GM11168 (cell line): ENCODE data around the gene BCO2.
"Not testable (repeated sequence)": the region's sequence is repeated elsewhere in the genome, so short reads cannot be mapped to it uniquely, and the experiment has no call there.

ENCODE experiments used
- in situ Hi-C: fragments of 300-500 bp; cut with MboI; formaldehyde crosslinking; loops from one replicate; pipeline ENCODE4 v1.12.0; 2022; ENCODE audit warnings: low sequenced_read_pairs; ENCODE audit not compliant: unreplicated experiment

BCO2 gene, protein sequence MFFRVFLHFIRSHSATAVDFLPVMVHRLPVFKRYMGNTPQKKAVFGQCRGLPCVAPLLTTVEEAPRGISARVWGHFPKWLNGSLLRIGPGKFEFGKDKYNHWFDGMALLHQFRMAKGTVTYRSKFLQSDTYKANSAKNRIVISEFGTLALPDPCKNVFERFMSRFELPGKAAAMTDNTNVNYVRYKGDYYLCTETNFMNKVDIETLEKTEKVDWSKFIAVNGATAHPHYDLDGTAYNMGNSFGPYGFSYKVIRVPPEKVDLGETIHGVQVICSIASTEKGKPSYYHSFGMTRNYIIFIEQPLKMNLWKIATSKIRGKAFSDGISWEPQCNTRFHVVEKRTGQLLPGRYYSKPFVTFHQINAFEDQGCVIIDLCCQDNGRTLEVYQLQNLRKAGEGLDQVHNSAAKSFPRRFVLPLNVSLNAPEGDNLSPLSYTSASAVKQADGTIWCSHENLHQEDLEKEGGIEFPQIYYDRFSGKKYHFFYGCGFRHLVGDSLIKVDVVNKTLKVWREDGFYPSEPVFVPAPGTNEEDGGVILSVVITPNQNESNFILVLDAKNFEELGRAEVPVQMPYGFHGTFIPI

GRCh38 chr11:112174789-112175598 lies at the start of gene BCO2:
Gene BCO2 (plus strand): TSS chr11:112175512. CDS start chr11:112175602, 90 bp downstream.
- in situ Hi-C loops, result no loop called here

DNA sequence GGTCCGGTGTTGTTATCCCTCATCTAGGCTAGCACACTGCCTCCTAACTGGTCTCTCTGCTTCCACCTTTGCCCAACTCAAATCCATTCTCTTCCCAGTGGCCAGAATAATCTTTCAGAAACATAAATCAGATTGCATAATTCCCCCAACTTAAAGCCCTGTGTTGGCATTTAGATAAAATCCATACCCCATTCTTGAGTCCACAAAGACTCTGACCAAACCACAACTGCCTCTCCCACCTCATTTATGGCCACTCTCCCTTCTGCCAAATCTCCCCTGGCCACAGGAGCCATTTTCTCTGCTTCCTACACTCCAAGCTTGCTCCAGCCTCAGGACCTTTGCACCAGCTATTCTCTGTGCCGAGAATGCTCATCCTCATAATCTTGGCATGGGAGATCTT lies 48.3 kb upstream of the BCO2 start:
- in situ Hi-C loops, result no loop called here

DNA sequence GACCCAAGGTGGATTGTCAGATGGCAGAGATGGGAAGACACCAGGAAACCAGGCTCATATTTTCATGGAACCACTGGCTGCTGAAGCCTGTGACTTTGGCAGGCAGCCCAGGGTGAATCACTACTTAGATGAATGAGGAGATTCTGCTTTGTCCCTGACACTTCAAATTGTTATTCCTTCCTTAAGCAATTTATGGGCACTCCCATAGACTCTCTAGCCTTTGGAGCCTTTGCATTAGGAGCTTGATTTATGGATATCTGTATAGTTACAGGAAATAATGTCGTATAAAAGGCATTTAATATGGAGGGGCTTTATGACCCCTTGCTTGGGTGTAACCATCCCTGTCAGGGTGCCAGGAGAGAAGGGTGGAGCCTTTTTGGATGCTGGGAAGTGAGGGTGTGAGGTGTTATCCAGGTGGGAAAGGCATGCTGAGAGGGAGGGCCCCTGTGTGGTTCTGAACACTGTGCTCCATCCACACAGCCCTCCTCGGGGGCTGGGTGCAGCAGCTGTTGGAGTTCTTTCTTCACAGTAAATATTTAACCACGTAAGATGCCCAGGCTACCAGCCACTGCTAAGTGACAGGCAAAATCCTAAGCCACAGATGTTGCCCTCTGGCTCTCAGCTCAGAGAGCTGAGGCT lies 46.7 kb upstream of the BCO2 start:
- in situ Hi-C loops, result no loop called here

DNA sequence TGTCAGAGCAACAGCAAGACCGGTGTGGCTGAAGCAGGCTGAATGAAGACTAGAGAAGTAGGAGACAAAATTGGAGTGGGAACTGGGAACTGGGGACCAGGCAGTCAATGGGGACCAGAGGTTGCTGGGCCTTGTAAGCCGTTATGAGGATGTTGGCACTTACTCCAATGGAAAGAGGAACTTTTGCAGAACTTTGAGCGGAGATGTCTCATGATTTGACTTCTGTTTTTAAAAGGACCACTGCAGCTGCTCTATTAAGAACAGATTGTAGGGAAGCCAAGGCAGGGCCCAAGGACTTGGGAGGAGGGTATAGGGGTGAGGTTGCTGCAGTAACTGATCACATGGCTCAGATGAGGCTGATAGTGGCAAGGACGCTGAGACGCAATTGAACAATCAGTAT lies 45.7 kb upstream of the BCO2 start:
- in situ Hi-C loops, result no loop called here

- in situ Hi-C loops, result no loop called here
Measured at GRCh38 chr11:112132737-112133136, 42.6 kb upstream of the BCO2 start.

GRCh38 chr11:112134473-112134872 lies 40.8 kb upstream of the BCO2 start:
- in situ Hi-C loops, result no loop called here

GRCh38 chr11:112143597-112143996 lies 31.7 kb upstream of the BCO2 start:
- in situ Hi-C loops, result no loop called here

DNA sequence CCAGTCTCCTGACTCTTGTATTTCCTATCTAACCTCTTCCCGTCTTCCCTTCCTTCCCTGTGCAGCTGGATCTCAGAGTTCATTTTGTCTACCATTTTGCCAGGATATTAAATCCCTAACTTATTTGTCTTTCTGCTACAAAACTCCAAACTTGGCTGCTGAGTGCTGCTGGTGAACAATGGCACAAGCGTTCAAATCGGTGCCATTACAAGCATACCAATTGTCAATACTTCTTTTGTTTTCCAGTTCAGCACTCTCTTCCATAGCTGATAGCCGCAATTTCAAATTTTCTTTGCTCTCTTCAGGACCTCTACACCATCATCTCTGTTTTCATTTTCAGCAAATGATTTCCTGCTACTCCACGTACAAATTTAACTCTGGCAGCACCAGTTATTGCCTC lies 24.8 kb upstream of the BCO2 start:
- in situ Hi-C loops, result no loop called here

DNA sequence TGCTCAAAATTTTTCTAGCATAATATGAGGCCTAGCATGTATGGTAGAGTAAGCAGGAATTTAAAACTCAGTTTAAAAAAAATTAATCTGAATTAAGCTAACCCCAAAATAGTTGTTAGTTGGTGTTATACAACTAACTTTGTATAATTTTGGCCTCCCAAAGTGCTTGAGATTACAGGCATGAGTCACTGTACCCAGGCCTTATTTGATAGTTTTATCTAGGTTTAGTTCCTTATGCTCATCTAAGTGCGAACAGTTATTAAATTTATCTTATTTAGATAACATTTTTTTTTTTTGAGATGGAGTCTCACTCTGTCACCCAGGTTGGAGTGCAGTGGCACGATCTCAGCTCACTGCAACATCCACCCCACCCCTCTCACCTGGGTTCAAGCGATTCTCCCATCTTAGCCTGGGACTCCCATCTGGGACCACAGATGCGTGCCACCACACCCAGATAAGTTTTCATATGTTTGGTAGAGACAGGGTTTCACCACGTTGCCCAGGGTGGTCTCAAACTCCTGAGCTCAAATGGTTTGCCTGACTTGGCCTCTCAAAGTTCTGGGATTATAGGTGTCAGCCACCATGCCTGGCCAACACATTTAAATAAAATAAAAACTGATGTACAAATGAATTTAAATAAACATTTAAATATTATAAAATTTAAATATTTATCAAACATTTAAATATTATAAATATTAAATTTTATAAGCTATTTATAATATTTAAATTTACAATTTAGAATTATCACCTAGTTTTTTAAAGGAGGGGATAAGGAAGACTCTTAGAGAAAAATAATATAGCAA lies 19.0 kb upstream of the BCO2 start:
- in situ Hi-C loops, result no loop called here

DNA sequence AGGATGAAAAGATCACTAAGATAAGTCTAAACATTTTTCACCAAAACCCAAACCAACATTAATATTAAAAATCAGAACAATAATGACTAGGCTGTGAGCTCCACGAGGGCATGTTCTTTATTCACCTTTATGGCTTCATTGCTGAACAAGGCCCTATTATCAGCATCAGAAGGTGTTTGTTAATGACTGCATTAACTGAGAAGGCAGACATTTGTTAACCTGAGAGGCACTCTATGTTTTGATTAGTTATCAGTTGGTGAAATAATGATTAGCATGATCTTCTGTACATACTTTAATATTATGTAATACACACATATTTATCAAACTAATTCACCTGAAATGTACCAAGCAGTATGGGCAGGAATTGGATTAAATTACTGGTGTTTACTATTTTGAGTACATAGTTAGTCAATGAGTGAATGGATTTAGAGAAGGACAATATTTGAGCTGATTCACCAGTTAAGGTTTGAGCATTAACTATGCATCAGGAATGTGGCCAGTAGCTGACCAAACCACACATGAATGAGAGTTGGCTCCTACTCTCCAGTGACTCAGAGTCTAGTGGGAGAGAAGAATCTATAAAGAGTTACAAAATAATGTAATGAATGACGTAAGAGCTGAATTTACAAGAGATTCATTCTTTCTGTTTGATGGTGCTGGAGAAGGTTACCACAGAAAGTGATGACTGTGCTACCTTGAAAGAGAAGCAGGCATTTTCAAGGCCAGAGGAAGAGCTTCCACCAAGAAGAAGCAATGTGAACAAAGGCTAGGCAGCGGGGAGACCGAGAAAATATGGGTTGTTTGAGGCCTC lies 18.2 kb upstream of the BCO2 start:
- in situ Hi-C loops, result no loop called here

- in situ Hi-C loops, result no loop called here
Measured at GRCh38 chr11:112159098-112160065, 15.9 kb upstream of the BCO2 start.

- in situ Hi-C loops, result no loop called here
Measured at GRCh38 chr11:112160091-112160848, 15.0 kb upstream of the BCO2 start.

DNA sequence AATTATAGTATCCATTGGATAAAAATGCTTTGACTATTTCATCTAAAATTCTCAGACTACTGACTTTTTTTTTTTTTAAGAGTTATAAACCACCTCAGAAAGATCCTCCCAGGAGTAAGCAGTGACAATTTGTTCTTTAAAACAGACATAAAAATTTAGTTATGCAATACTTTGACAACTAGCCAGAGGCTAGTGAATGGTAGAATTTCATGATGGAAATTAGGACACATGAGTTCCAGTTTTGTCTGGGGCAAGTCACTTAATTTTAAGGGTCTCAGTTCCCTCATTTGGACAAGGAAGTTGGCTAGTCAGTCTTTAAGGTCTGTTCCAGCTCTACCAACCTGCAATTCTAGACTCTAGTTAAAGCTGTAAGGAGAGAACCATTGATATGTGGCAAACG lies 14.3 kb upstream of the BCO2 start:
- in situ Hi-C loops, result no loop called here

DNA sequence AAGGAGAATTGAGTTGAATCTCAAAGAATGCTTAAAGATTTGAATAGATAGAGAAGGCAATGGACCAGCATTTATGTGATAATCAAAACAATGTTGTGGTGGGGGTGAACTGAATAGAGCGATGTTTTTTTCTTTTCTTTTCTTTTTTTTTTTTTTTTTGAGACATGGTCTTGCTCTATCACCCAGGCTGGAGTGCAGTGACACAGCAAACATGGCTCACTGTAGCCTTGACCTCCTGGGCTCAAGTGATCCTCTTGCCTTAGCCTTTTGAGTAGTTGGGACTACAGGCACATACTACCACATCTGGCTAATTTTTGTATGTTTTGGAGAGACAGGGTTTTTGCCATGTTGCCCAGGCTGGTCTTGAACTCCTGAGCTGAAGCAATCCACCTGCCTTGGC lies 13.1 kb upstream of the BCO2 start:
- in situ Hi-C loops, result not testable (repeated sequence)

DNA sequence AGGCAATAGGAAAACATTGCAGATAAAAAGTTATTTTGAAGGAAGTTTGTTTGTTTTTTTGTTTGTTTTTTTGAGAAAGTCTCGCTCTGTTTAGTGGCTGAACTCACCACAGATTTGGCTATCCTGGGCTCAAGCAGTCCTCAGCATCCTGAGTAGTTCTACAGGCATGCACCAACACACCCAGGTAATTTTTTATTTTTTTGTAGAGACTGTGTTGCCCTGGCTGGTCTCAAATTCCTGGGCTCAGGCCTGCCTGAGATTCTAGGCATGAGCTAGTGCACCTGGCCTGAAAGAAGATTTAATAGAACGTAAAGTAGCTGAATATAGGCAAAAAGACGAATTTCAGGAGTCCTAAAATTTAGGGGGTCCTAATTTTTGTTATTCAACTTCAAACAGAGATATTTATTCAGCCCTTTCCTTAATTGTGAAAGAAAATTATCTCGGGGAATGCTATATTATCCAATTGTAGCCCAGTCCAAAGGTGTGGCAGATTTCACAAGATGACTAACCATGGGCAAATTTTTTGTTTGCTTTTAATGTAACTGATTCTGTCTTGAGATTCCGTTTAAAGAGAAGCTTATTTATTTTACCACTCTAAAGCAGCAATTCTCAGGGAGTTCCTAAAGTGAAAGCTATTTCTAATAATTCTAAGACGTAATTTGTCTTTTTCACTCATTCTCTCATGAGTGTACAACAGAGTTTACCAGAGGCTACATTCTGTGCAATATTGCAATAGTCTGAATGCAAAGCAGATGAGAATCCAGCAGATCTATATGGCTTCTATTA lies 12.4 kb upstream of the BCO2 start:
- in situ Hi-C loops, result no loop called here

DNA sequence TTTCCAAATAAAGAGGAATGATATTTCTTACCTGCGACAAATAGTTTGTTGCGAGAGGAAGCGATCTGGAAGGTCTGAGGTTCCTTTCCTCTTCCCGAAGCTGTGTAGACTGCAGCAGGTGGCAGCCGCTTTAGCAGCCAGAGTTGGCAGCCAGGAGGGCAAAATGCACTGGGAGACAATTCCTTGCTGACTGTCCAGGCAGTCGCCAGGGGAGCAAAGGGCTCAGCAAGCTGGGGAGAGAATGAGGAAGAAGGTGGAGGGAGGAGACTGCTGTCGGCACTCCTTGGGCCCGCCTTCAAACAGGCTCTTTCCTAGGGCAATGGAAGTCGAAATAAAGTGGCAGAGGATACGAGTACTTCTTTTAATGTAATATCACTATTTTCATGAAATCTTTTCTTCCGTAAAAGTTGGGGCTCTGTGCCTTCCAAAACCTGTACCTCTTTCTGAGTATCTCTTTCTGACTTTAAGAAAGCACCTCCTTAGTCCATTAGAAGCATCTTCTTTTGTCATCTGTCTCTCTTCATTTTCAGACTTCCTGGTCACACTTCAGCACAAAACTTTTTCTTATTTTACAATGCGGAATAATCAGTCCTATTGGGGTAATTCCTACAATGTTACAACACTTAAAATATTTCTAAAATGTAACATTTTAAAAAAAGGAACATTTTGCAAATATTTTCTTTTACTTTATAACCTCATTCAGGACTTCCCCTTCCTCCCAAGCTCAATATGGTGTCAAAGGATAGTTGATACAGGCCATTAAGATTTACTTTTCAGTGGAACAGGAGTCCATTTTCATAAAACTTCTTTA lies 11.2 kb upstream of the BCO2 start, which contains the start of gene IL18:
TSS of gene IL18 (minus strand) at position 220 of the 811 bp plus-strand sequence. CDS start 9,041 bp downstream, outside the sequence.
- in situ Hi-C loops, result no loop called here
